Measurements from ENCODE around the gene KCP.
"Not testable (repeated sequence)": the region's sequence is repeated elsewhere in the genome, so short reads cannot be mapped to it uniquely, and the experiment has no call there.

The KCP gene

GRCh38 chr7:128910569-128910945 is at the start of gene KCP:
Gene KCP (minus strand): TSS chr7:128910709. CDS start chr7:128910676, 33 bp downstream.
- no peak for DNase-seq

DNA sequence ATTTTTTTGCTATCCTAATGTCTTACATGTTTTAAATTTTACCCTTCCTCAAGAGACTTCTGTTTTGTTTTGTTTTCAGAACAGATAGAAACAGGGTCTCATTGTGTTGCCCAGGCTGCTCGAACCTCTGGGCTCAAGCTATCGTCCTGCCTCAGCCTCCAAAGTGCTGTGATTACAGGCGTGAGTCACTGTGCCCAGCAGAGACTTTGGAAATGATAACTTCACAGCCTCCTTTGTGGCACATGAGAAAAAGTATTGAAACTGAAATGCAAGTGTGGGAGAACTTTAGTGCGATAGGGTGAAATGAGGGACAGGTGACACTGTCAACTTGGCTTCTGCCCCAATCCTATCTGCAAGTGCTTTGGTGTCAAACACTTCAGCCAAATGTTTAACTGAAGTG is 48.8 kb upstream of the KCP start:
- DNase-seq = no peak

DNA sequence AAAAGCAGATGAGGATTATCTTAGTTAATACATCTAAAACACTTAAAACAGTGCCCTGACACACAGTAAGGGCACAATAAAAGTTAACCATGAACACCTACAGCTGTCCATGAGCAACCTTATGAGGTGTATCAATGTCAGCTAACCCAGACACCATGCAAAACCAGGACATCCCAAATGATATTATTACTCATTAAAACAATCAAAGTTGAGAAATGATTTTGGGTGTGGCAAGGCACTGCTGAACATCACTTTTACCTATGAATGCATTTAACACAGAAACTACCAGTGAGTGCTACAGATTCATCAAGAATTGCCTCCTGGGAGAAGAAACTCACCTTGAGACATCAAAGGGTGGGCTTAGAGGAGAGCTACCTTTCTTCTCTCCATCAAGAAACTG is 45.5 kb upstream of the KCP start:
- DNase-seq = no peak

- DNase-seq = no peak
Observed at GRCh38 chr7:128954830-128955802, 44.6 kb upstream of the KCP start.

- no peak for DNase-seq
Observed at GRCh38 chr7:128954150-128954549, 43.6 kb upstream of the KCP start.

- no peak for DNase-seq
Observed at GRCh38 chr7:128951296-128951695, 40.8 kb upstream of the KCP start.

DNA sequence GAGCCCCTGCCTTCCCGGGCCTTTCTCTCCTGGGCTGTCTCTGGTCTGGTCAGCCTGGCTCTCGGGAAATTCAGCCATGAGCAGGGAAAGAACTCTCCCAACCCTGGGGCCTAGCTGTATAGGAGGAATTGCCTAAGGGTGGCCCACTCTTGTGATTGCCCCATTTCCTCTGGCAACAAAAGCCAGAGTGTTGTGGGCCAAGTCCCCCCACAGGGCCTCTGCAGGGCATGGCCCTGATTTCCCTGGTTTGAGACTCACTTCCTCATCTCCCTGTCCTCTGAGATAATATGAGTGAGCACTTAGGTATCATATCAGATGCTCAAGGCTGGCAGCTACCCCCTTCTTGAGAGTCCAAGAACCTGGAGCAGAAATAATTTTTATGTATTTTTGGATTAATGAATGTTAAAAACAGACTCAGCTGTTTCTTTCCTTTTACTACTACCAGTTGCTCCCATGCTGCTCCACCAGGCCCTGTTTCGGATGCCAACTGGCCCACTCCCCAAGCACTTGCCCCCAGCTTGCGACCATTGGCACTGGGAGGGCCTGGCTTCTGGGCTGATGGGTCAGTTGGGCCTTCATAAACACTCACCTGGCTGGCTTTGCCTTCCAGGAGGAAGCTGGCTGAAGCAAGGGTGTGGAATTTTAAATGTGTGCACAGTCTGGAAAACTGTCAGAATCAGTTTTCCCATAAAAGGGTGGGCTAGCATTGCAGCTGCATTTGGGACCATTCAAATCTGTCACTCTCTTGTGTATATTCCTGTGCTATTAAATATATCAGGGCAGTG is 38.7 kb upstream of the KCP start:
- DNase-seq = no peak

- DNase-seq = no peak
Observed at GRCh38 chr7:128948312-128948973, 37.9 kb upstream of the KCP start.

GRCh38 chr7:128947854-128948253 is 37.3 kb upstream of the KCP start:
- no peak for DNase-seq

DNA sequence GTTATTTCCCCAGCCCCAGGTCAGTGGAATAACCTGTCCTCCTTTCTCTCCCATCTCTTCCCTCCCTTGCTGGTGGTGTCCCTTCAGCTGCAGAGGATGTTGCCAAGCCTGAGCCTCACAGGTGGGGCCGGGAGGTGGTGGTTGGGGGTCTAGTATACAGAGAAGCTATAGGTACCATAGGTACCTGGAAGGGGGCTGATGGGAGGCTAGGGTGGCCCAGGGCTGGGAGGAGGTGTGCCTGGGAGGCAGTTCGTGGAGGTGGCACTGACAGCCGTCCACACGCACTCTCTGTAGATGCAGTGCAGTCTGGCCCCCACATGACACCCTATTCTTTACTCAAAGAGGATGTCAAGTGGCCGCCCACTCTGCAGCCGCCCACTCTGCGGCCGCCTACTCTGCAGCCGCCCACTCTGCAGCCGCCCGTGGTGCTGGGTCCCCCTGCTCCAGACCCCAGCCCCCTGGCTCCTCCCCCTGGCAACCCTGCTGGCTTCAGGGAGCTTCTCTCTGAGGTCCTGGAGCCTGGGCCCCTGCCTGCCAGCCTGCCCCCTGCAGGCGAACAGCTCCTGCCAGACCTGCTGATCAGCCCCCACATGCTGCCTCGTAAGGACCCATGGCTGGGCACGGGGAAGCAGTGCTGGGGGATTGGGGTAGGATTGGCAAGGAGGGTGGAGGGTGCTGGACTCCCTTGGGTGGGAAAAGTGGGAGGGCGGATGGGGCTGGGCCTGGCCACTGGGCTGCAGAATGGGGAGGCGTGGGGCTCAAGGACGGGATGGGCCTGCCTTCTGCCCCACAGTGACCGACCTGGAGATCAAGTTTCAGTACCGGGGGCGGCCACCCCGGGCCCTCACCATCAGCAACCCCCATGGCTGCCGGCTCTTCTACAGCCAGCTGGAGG is 36.7 kb upstream of the KCP start:
- DNase-seq = no peak

GRCh38 chr7:128945668-128946366 is 35.3 kb upstream of the KCP start:
- DNase-seq = no peak

DNA sequence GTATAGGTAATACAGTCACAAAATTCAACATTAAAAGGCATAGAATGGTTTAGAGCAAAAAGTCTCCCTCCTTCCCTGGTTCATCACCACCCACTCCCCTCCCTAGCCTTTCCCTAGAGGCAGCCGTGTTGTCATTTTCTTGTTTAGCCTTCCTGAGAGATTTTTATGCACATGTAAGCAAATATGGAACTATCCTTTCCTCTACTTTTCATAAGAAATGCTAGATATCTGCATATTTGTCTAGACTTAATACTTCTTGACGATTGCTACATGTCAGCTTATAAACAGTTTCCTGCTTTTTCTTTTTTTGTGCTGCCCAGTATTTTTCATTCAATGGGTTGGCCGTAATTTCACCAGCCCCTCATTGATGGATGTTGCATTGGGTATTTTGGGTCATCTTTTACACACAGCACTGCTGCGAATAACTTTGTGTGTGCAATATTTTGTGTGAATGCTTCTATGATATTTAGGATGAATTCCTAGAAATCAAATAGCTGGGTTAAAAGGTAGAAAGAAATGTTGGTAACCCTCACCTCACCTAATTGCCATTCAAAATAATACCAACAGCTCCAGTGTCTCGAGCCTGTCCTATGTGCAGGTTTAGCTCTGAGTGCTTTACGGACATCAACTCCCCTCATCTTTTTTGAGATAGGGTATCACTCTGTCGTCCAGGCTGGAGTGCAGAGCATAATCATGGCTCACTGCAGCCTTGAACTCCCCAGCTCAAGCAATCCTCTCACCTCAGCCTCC is 34.2 kb upstream of the KCP start:
- DNase-seq = no peak

DNA sequence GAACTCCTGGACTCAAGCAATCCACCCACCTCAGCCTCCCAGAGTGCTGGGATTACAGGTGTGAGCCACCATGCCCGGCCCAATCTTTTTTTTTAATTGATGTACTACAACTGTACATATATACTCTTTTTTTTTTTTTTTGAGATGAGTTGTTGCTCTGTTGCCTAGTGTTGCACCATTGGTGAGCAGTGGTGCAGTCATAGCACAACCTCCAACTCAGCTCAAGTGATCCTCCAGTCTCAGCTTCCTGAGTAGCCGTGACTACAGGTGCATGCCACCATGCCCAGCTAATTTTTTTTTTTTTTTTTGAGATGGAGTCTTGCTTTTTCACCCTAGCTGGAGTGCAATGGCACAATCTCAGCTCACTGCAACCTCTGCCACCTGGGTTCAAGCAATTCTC is 32.7 kb upstream of the KCP start:
- not testable (repeated sequence) for DNase-seq

GRCh38 chr7:128941946-128942526 is 31.5 kb upstream of the KCP start:
- DNase-seq = no peak

GRCh38 chr7:128941323-128941890 is 30.9 kb upstream of the KCP start:
- no peak for DNase-seq

DNA sequence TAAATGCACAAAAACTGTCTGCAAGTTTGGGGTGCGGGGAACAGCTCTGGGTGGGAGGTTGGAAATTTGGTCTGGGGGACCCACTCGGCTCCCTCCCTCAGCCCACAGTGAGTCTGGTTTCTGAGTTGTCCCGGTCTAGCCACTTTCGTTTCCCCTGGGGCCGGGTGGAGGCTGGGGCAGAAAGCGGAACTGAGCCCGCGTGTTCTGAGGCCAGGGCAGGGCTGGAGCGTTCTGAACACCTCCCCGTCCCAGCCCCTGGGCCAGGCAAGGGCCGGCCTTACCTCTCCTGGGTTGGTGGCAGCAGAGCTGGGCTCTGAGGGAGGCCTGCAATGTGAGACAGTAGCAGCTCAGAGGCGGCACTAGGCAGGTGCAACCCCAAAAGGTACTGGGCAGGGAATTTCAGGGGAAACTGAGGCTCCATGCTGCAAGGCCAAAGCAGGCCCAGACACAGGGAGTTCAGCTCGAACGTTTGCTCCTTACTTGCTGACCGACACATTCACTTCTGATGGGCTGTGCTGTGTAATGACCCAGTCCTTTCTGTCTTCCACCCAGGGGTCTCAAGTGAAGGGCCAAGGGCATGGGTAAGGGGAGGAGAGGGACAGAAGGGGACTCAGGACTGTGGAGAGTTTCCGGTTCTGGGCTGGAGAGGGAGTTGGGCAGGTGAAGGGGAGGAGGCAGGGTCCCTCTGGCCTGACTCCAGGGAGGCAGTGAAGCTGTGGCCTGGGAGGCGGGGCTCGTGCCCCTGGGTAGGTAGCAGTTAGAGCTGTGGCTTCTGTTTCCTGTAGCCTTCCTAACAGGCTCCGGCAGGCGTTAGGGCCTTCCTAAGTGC is 30.2 kb upstream of the KCP start:
- no peak for DNase-seq

- DNase-seq = no peak
Observed at GRCh38 chr7:128939861-128940410, 29.4 kb upstream of the KCP start.

GRCh38 chr7:128939075-128939860 is 28.8 kb upstream of the KCP start:
- DNase-seq = peak in 1 of 2 experiments; percentile 35
